HepG2 (cell line): ENCODE results near the gene INTS14. TPM values are rescaled to one million over a fixed set of nuclear protein-coding genes. Genes with fewer than 3 reads are reported as not detected.

Experiments
- CENPX ChIP-seq: sonication (generic); formaldehyde crosslinking; IDR thresholded peaks from 2 replicates; pipeline ENCODE4 v1.9.0; 2021; ENCODE audit warnings: mild to moderate bottlenecking, missing genetic modification reagents, moderate library complexity
- FOSL2 ChIP-seq: sonication (generic); formaldehyde crosslinking; IDR thresholded peaks from 2 replicates; pipeline ENCODE4 v1.4.0; 2020; ENCODE audit warnings: missing genetic modification reagents
- HMG20A ChIP-seq: IDR thresholded peaks from 2 replicates; pipeline ENCODE4 v1.6.1; 2016; ENCODE audit warnings: borderline replicate concordance
- JUND ChIP-seq: sonication (generic); formaldehyde crosslinking; IDR thresholded peaks from 2 replicates; pipeline ENCODE4 v1.8.0; 2022; ENCODE audit warnings: mild to moderate bottlenecking, missing genetic modification reagents
- KLF11 ChIP-seq: IDR thresholded peaks from 2 replicates; pipeline ENCODE4 v1.6.1; 2016; ENCODE audit warnings: missing compliant biosample characterization
- KMT2B ChIP-seq: IDR thresholded peaks from 2 replicates; pipeline ENCODE4 v1.6.1; 2016; ENCODE audit warnings: missing genetic modification reagents, missing compliant biosample characterization
- MBD4 ChIP-seq: IDR thresholded peaks from 2 replicates; pipeline ENCODE4 v1.6.1; 2012; ENCODE audit warnings: low read length, inconsistent platforms, borderline replicate concordance
- PCBP2 ChIP-seq: fragments of 200-400 bp; formaldehyde crosslinking; optimal IDR thresholded peaks from 2 replicates; pipeline ENCODE3; 2018; ENCODE audit warnings: low read length, low read depth; ENCODE audit not compliant: poor library complexity, severe bottlenecking
- REL ChIP-seq: sonication (generic); formaldehyde crosslinking; conservative IDR thresholded peaks from 2 replicates; pipeline ENCODE4 v1.8.0; 2022; ENCODE audit warnings: mild to moderate bottlenecking, missing genetic modification reagents, moderate library complexity
- REPIN1 ChIP-seq: sonication (generic); formaldehyde crosslinking; IDR thresholded peaks from 2 replicates; pipeline ENCODE4 v1.8.0; 2022; ENCODE audit warnings: missing genetic modification reagents, low read depth, mild to moderate bottlenecking, borderline replicate concordance
- SIN3A ChIP-seq: IDR thresholded peaks from 2 replicates; pipeline ENCODE4 v1.6.1; 2011; ENCODE audit warnings: low read depth, mild to moderate bottlenecking, control low read depth, low read length, borderline replicate concordance
- SMAD3 ChIP-seq: sonication (generic); formaldehyde crosslinking; IDR thresholded peaks from 2 replicates; pipeline ENCODE4 v1.4.0; 2020; ENCODE audit warnings: missing genetic modification reagents
- SRSF1 ChIP-seq: fragments of 200-400 bp; formaldehyde crosslinking; optimal IDR thresholded peaks from 2 replicates; pipeline ENCODE3; 2017; ENCODE audit warnings: mild to moderate bottlenecking, low read depth, low read length, moderate library complexity
- XBP1 ChIP-seq: sonication (generic); formaldehyde crosslinking; IDR thresholded peaks from 2 replicates; pipeline ENCODE4 v1.5.0; 2020; ENCODE audit warnings: missing genetic modification reagents
- ZC3H4 ChIP-seq: sonication (generic); formaldehyde crosslinking; IDR thresholded peaks from 2 replicates; pipeline ENCODE4 v1.4.0; 2020; ENCODE audit warnings: missing genetic modification reagents, borderline replicate concordance
- ZEB1 ChIP-seq: IDR thresholded peaks from 2 replicates; pipeline ENCODE4 v1.6.1; 2012; ENCODE audit warnings: mild to moderate bottlenecking, low read depth, inconsistent platforms; ENCODE audit not compliant: insufficient replicate concordance
- ZFP62 ChIP-seq: sonication (generic); formaldehyde crosslinking; IDR thresholded peaks from 2 replicates; pipeline ENCODE4 v1.4.0; 2020; ENCODE audit warnings: missing genetic modification reagents
- ZNF333 ChIP-seq: sonication (generic); formaldehyde crosslinking; IDR thresholded peaks from 2 replicates; pipeline ENCODE4 v1.4.0; 2020; ENCODE audit warnings: mild to moderate bottlenecking, missing genetic modification reagents, borderline replicate concordance
- ZNF713 ChIP-seq: sonication (generic); formaldehyde crosslinking; IDR thresholded peaks from 2 replicates; pipeline ENCODE4 v1.4.0; 2020; ENCODE audit warnings: mild to moderate bottlenecking, missing genetic modification reagents
- ZNF720 ChIP-seq: sonication (generic); formaldehyde crosslinking; IDR thresholded peaks from 2 replicates; pipeline ENCODE4 v1.4.0; 2020; ENCODE audit warnings: missing genetic modification reagents
- ZNF792 ChIP-seq: IDR thresholded peaks from 2 replicates; pipeline ENCODE4 v1.6.1; 2016
- ZNF879 ChIP-seq: sonication (generic); formaldehyde crosslinking; IDR thresholded peaks from 2 replicates; pipeline ENCODE4 v1.8.1; 2023; ENCODE audit warnings: missing genetic modification reagents
- polyA plus RNA-seq, 8 experiments: library from polyadenylated mRNA; depleted of rRNA in 3 of 8; stranded (reverse) in 7 of 8; unstranded in 1 of 8; fragments of >200 nt; fragmentation: Illumina TruSeq in 4 of 8; extraction: Trizol in 4 of 8; gene quantifications; 2 replicates each; pipeline versions ENCODE4 v1.2.1 to v1.2.3, GENCODE V29; 2011 to 2016; ENCODE audit warnings: low read depth in 4 of 8, missing spikeins in 1 of 8, mixed read lengths in 1 of 8; ENCODE audit not compliant: insufficient read depth in 1 of 8
- total RNA-seq, 5 experiments: library from RNA; depleted of rRNA; stranded (reverse); fragments of >200 nt; fragmentation: Illumina TruSeq; extraction: Trizol; gene quantifications; 2 replicates each; pipeline ENCODE4 v1.2.3, GENCODE V29; 2016; ENCODE audit warnings: low read depth in 1 of 5
- TF ChIP-seq, protein P1 (sequence below): IDR thresholded peaks from 2 replicates; pipeline ENCODE4 v1.6.1; 2012; ENCODE audit warnings: inconsistent platforms
- TF ChIP-seq, protein P2 (sequence below): sonication (generic); formaldehyde crosslinking; IDR thresholded peaks from 2 replicates; pipeline ENCODE4 v1.8.0; 2022; ENCODE audit warnings: mild to moderate bottlenecking, missing genetic modification reagents; ENCODE audit not compliant: insufficient replicate concordance
- TF ChIP-seq, protein P3 (sequence below): sonication (generic); formaldehyde crosslinking; IDR thresholded peaks from 2 replicates; pipeline ENCODE4 v1.5.1; 2020; ENCODE audit warnings: mild to moderate bottlenecking, moderate library complexity, missing genetic modification reagents
- TF ChIP-seq, protein P4 (sequence below): sonication (generic); formaldehyde crosslinking; IDR thresholded peaks from 2 replicates; pipeline ENCODE4 v1.9.0; 2022; ENCODE audit warnings: missing genetic modification reagents, mild to moderate bottlenecking, borderline replicate concordance

INTS14 gene
- total and polyA plus RNA-seq, 2 of the 13 experiments (the other 11 are each of a cell fraction or from before 2014, with no cell fraction given), result 41.4 to 52.0 TPM

DNA sequence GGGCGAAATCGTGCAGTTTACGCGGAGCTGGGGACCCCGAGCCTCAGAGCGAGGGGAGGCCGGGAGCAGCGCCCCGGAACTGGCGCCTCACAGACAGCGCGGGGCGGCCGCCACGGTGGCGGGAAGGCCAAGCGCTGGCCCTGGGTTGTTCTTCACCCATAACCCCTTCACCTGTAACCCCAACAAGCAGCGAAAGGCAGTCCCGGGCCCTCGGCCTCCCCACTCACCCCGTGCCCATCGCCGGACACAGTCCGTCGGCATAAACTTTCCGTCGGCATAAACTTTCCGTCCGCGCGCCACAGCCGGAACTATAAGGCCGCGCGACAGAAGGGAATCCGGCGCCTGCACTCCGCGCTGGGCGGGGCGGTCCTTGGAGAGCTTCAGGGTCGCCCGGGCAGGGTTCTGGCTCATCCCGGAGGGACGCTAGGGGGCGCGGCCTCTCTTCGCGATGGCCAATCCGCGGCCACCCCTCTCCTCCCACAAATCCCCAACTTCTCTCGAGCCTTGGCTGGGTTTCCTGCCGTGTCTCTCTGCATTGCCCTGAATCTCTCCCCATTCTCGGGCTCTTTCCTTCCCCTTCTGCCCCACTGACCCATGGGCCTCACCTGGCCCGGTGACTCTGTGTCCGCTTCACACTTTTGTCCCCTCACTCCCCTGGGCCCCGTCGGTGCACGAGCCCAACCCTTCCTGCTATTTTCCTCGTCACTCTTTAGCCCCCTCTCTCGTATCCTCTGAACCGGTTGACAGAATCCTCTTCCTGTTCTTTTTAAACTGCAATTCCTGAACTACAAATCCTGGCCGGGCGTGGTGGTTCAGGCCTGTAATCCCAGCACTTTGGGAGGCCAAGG is at the start of gene INTS14 (continued):
- TF ChIP-seq, protein P1, sequence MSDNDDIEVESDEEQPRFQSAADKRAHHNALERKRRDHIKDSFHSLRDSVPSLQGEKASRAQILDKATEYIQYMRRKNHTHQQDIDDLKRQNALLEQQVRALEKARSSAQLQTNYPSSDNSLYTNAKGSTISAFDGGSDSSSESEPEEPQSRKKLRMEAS, result peak; percentile 88
- TF ChIP-seq ZNF792, result peak; percentile 95; the same call in 1 of the 2 replicates
- no peak; the same call in 1 of the 2 replicates for TF ChIP-seq ZNF713 (CRISPR knock-in tag)
- peak; percentile 77 for TF ChIP-seq JUND (CRISPR knock-in tag)
- TF ChIP-seq REPIN1 (CRISPR knock-in tag), result peak; percentile 82; the same call in 1 of the 2 replicates
- peak; percentile 32; the same call in 1 of the 2 replicates for TF ChIP-seq HMG20A (CRISPR knock-in tag)
- TF ChIP-seq, protein P2, sequence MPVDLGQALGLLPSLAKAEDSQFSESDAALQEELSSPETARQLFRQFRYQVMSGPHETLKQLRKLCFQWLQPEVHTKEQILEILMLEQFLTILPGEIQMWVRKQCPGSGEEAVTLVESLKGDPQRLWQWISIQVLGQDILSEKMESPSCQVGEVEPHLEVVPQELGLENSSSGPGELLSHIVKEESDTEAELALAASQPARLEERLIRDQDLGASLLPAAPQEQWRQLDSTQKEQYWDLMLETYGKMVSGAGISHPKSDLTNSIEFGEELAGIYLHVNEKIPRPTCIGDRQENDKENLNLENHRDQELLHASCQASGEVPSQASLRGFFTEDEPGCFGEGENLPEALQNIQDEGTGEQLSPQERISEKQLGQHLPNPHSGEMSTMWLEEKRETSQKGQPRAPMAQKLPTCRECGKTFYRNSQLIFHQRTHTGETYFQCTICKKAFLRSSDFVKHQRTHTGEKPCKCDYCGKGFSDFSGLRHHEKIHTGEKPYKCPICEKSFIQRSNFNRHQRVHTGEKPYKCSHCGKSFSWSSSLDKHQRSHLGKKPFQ (CRISPR knock-in tag), result peak; percentile 73
- no peak for TF ChIP-seq CENPX (CRISPR knock-in tag)
- TF ChIP-seq, protein P3, sequence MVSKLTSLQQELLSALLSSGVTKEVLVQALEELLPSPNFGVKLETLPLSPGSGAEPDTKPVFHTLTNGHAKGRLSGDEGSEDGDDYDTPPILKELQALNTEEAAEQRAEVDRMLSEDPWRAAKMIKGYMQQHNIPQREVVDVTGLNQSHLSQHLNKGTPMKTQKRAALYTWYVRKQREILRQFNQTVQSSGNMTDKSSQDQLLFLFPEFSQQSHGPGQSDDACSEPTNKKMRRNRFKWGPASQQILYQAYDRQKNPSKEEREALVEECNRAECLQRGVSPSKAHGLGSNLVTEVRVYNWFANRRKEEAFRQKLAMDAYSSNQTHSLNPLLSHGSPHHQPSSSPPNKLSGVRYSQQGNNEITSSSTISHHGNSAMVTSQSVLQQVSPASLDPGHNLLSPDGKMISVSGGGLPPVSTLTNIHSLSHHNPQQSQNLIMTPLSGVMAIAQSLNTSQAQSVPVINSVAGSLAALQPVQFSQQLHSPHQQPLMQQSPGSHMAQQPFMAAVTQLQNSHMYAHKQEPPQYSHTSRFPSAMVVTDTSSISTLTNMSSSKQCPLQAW (CRISPR knock-in tag), result peak; percentile 91
- TF ChIP-seq KLF11, result peak; percentile 86; the same call in 1 of the 2 replicates
- no peak for TF ChIP-seq MBD4
- 0 out of 2 replicates have a peak, but pooled peaks have one; percentile 52 for TF ChIP-seq ZNF879 (CRISPR knock-in tag)
- TF ChIP-seq ZNF333, result peak; percentile 91
- TF ChIP-seq ZFP62 (CRISPR knock-in tag), result no peak
- TF ChIP-seq, protein P4, sequence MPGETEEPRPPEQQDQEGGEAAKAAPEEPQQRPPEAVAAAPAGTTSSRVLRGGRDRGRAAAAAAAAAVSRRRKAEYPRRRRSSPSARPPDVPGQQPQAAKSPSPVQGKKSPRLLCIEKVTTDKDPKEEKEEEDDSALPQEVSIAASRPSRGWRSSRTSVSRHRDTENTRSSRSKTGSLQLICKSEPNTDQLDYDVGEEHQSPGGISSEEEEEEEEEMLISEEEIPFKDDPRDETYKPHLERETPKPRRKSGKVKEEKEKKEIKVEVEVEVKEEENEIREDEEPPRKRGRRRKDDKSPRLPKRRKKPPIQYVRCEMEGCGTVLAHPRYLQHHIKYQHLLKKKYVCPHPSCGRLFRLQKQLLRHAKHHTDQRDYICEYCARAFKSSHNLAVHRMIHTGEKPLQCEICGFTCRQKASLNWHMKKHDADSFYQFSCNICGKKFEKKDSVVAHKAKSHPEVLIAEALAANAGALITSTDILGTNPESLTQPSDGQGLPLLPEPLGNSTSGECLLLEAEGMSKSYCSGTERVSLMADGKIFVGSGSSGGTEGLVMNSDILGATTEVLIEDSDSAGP (CRISPR knock-in tag), result peak; percentile 96; the same call in 1 of the 2 replicates
- TF ChIP-seq PCBP2, result no peak
- TF ChIP-seq KMT2B (CRISPR knock-in tag), result peak; percentile 99
- peak; percentile 70 for TF ChIP-seq ZEB1
- TF ChIP-seq ZC3H4 (CRISPR knock-in tag), result 0 out of 2 replicates have a peak, but pooled peaks have one; percentile 5
- TF ChIP-seq REL, result peak; percentile 92; the same call in 1 of the 2 replicates
- peak; percentile 57 for TF ChIP-seq SRSF1
- peak; percentile 87; the same call in 1 of the 2 replicates for TF ChIP-seq SIN3A
- no peak for TF ChIP-seq XBP1 (CRISPR knock-in tag)
- TF ChIP-seq SMAD3 (CRISPR knock-in tag), result peak; percentile 98
- peak; percentile 69 for TF ChIP-seq FOSL2 (CRISPR knock-in tag)
- peak; percentile 87; the same call in 1 of the 2 replicates for TF ChIP-seq ZNF720
